ENCODE measurements around the gene SSBP2. TPM values are rescaled to one million over a fixed set of nuclear protein-coding genes. Genes with fewer than 3 reads are reported as not detected.

SSBP2 gene
- total RNA-seq, 2 donors from 2014 or later = 11.1 to 28.0 TPM

GRCh38 chr5:81748556-81748955, 2.3 kb downstream of the SSBP2 start:
- Histone ChIP-seq H3K9ac (ENCODE audit: low read depth in 2 of 2, low read length in 2 of 2) (no peak overlapping the region), H3K9me3 (no peaks in the 10 kb centered on the region), H3K36me3 (no peaks in the 10 kb centered on the region), H3K4me3 (no peak overlapping the region), H3K4me1 (no peaks in the 10 kb centered on the region), H3K27ac (no peak overlapping the region), H3K27me3 (no peaks in the 10 kb centered on the region)
- no peak for DNase-seq
- no peak for TF ChIP-seq CTCF (IDR thresholded peaks at IDR 0.05)
- intact Hi-C loops (cut with DNase I) = no loop called here

- TF ChIP-seq CTCF (IDR thresholded peaks at IDR 0.05) = no peak
- H3K27me3 ChIP-seq = no peaks in the 10 kb centered on the region
- H3K36me3 ChIP-seq = no peaks in the 10 kb centered on the region
- H3K27ac ChIP-seq = no peak overlapping the region
- no peak overlapping the region for H3K9ac ChIP-seq (ENCODE audit: low read depth in 2 of 2, low read length in 2 of 2)
- intact Hi-C loops (cut with DNase I) = no loop called here
- DNase-seq = no peak
- no peaks in the 10 kb centered on the region for H3K4me1 ChIP-seq
- H3K4me3 ChIP-seq = no peak overlapping the region
- H3K9me3 ChIP-seq = no peaks in the 10 kb centered on the region
These were observed 3.9 kb downstream of the SSBP2 start for GRCh38 chr5:81747030-81747429.

- Histone ChIP-seq H3K9me3 (no peaks in the 10 kb centered on the region), H3K36me3 (no peaks in the 10 kb centered on the region), H3K9ac (ENCODE audit: low read depth in 2 of 2, low read length in 2 of 2) (no peak overlapping the region), H3K4me3 (no peak overlapping the region), H3K27me3 (no peaks in the 10 kb centered on the region), H3K4me1 (no peaks in the 10 kb centered on the region), H3K27ac (no peak overlapping the region)
- no peak for TF ChIP-seq CTCF (IDR thresholded peaks at IDR 0.05)
- intact Hi-C loops (cut with DNase I) = no loop called here
- DNase-seq = no peak
These were observed 10.1 kb downstream of the SSBP2 start for GRCh38 chr5:81740758-81741157.

GRCh38 chr5:81739291-81739690, 11.6 kb downstream of the SSBP2 start:
- no peak overlapping the region for H3K9ac ChIP-seq (ENCODE audit: low read depth in 2 of 2, low read length in 2 of 2)
- no peak overlapping the region for H3K4me3 ChIP-seq
- DNase-seq = no peak
- no peak overlapping the region for H3K27ac ChIP-seq
- H3K9me3 ChIP-seq = no peaks in the 10 kb centered on the region
- H3K27me3 ChIP-seq = no peaks in the 10 kb centered on the region
- intact Hi-C loops (cut with DNase I) = no loop called here
- no peaks in the 10 kb centered on the region for H3K36me3 ChIP-seq
- TF ChIP-seq CTCF (IDR thresholded peaks at IDR 0.05) = no peak
- no peaks in the 10 kb centered on the region for H3K4me1 ChIP-seq

GRCh38 chr5:81729276-81729675, 21.6 kb downstream of the SSBP2 start:
- Histone ChIP-seq H3K4me1 (no peaks in the 10 kb centered on the region), H3K36me3 (no peaks in the 10 kb centered on the region), H3K4me3 (no peak overlapping the region), H3K27me3 (no peaks in the 10 kb centered on the region), H3K9ac (ENCODE audit: low read depth in 2 of 2, low read length in 2 of 2) (no peak overlapping the region), H3K9me3 (no peaks in the 10 kb centered on the region), H3K27ac (no peak overlapping the region)
- intact Hi-C loops (cut with DNase I) = no loop called here
- TF ChIP-seq CTCF (IDR thresholded peaks at IDR 0.05) = no peak
- no peak for DNase-seq

GRCh38 chr5:81728301-81728700, 22.6 kb downstream of the SSBP2 start:
- H3K4me3 ChIP-seq = no peak overlapping the region
- TF ChIP-seq CTCF (IDR thresholded peaks at IDR 0.05) = no peak
- no peaks in the 10 kb centered on the region for H3K36me3 ChIP-seq
- H3K9me3 ChIP-seq = no peaks in the 10 kb centered on the region
- DNase-seq = no peak
- intact Hi-C loops (cut with DNase I) = no loop called here
- no peak overlapping the region for H3K9ac ChIP-seq (ENCODE audit: low read depth in 2 of 2, low read length in 2 of 2)
- no peaks in the 10 kb centered on the region for H3K4me1 ChIP-seq
- no peaks in the 10 kb centered on the region for H3K27me3 ChIP-seq
- H3K27ac ChIP-seq = no peak overlapping the region

All from colonic mucosa (tissue), 4 donors.